GM13976 (cell line): ENCODE results near the gene SLC13A3.

Experiments
- DNase-seq: peaks from one replicate; pipeline ENCODE4 v3.0.0; 2012; ENCODE audit warnings: low spot score
- in situ Hi-C: fragments of 300-500 bp; cut with MboI; formaldehyde crosslinking; loops from one replicate; pipeline ENCODE4 v1.12.0; 2022; ENCODE audit warnings: low sequenced_read_pairs, mixed read lengths, inconsistent platforms; ENCODE audit not compliant: unreplicated experiment
- TF ChIP-seq, protein P1 (sequence below): IDR thresholded peaks from 2 replicates; pipeline ENCODE4 v1.5.1; 2012; ENCODE audit warnings: borderline replicate concordance, mild to moderate bottlenecking; ENCODE audit not compliant: insufficient read depth; ENCODE audit errors: extremely low read depth, missing control alignments, control extremely low read depth

SLC13A3 gene

GRCh38 chr20:46557231-46557956 is 93.9 kb downstream of the SLC13A3 start:
- in situ Hi-C loops = no loop called here

GRCh38 chr20:46555370-46555956 is 95.8 kb downstream of the SLC13A3 start:
- TF ChIP-seq, protein P1, sequence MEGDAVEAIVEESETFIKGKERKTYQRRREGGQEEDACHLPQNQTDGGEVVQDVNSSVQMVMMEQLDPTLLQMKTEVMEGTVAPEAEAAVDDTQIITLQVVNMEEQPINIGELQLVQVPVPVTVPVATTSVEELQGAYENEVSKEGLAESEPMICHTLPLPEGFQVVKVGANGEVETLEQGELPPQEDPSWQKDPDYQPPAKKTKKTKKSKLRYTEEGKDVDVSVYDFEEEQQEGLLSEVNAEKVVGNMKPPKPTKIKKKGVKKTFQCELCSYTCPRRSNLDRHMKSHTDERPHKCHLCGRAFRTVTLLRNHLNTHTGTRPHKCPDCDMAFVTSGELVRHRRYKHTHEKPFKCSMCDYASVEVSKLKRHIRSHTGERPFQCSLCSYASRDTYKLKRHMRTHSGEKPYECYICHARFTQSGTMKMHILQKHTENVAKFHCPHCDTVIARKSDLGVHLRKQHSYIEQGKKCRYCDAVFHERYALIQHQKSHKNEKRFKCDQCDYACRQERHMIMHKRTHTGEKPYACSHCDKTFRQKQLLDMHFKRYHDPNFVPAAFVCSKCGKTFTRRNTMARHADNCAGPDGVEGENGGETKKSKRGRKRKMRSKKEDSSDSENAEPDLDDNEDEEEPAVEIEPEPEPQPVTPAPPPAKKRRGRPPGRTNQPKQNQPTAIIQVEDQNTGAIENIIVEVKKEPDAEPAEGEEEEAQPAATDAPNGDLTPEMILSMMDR = no peak
- no peak for DNase-seq
- in situ Hi-C loops = no loop called here

More at GRCh38 chr20:46557231-46557956, 93.9 kb downstream of the SLC13A3 start:
- TF ChIP-seq, protein P1 = no peak
- no peak for DNase-seq

- TF ChIP-seq, protein P1 = no peak
- in situ Hi-C loops = no loop called here
- no peak for DNase-seq
These were observed 96.4 kb downstream of the SLC13A3 start for GRCh38 chr20:46554828-46555227.

- in situ Hi-C loops = no loop called here
These were observed 97.3 kb downstream of the SLC13A3 start for GRCh38 chr20:46553926-46554325.

GRCh38 chr20:46552460-46553420 is 98.5 kb downstream of the SLC13A3 start:
- TF ChIP-seq, protein P1 = no peak
- in situ Hi-C loops = no loop called here
- peak; percentile 74 for DNase-seq

More at GRCh38 chr20:46553926-46554325, 97.3 kb downstream of the SLC13A3 start:
- TF ChIP-seq, protein P1 = no peak
- no peak for DNase-seq
